ENCODE data around the gene CHID1. TPM values are rescaled to one million over a fixed set of nuclear protein-coding genes. Genes with fewer than 3 reads are reported as not detected.

Gene CHID1
- total RNA-seq, 1 experiment from 2014 or later, result 85.6 TPM

- Histone ChIP-seq H3K27me3 (ENCODE audit: insufficient read depth, low read depth) (no peaks in the 10 kb centered on the region), H3K4me2 (no peak overlapping the region), H3K9me2 (ENCODE audit: insufficient read depth) (no peaks in the 10 kb centered on the region), H3K4me1 (replicated peaks; ENCODE audit: insufficient read depth) (peaks cover 2% of the 10 kb centered on the region; the same call in 1 of the 2 replicates), H3K9me3 (ENCODE audit: insufficient read depth, low read depth) (no peaks in the 10 kb centered on the region), H3F3A (ENCODE audit: insufficient read depth, low read depth) (no peaks in the 10 kb centered on the region), H4K20me1 (ENCODE audit: insufficient read depth) (no peaks in the 10 kb centered on the region), H2AFZ (no peak overlapping the region), H3K36me3 (ENCODE audit: low read depth) (no peaks in the 10 kb centered on the region), H3K4me3 (no peak overlapping the region), H3K27ac (no peak overlapping the region), H3K79me2 (ENCODE audit: low read depth) (peaks cover 12% of the 10 kb centered on the region)
- intact Hi-C loops (cut with micrococcal nuclease; ENCODE audit: unreplicated experiment), result no loop called here
- DNase-seq, result no peak
- TF ChIP-seq CTCF (conservative IDR thresholded peaks at IDR 0.05), result no peak
- TF ChIP-seq EZH2 (IDR thresholded peaks at IDR 0.05; ENCODE audit: low read depth), result no peak
- ChIA-PET POLR2A (ENCODE audit: unreplicated experiment) (no interaction called here), CTCF (no interaction called here)
- no TSS peak for BruUV-seq (replicated peaks)
Observed at GRCh38 chr11:904380-904779, 6.2 kb downstream of the CHID1 start.

GRCh38 chr11:901452-902061 lies 9.1 kb downstream of the CHID1 start:
- intact Hi-C loops (cut with micrococcal nuclease; ENCODE audit: unreplicated experiment), result no loop called here
- Histone ChIP-seq H3K9me2 (ENCODE audit: insufficient read depth) (no peaks in the 10 kb centered on the region), H3K4me1 (replicated peaks; ENCODE audit: insufficient read depth) (no peaks in the 10 kb centered on the region), H4K20me1 (ENCODE audit: insufficient read depth) (no peaks in the 10 kb centered on the region), H3K4me2 (no peak overlapping the region), H3F3A (ENCODE audit: insufficient read depth, low read depth) (no peaks in the 10 kb centered on the region), H3K36me3 (ENCODE audit: low read depth) (no peaks in the 10 kb centered on the region), H3K9me3 (ENCODE audit: insufficient read depth, low read depth) (no peaks in the 10 kb centered on the region), H2AFZ (no peak overlapping the region), H3K27ac (no peak overlapping the region), H3K79me2 (ENCODE audit: low read depth) (no peaks in the 10 kb centered on the region), H3K27me3 (ENCODE audit: insufficient read depth, low read depth) (no peaks in the 10 kb centered on the region), H3K4me3 (no peak overlapping the region)
- ChIA-PET CTCF (no interaction called here), POLR2A (ENCODE audit: unreplicated experiment) (no interaction called here)
- no TSS peak for BruUV-seq (replicated peaks)
- TF ChIP-seq EZH2 (IDR thresholded peaks at IDR 0.05; ENCODE audit: low read depth), result no peak
- no peak for TF ChIP-seq CTCF (conservative IDR thresholded peaks at IDR 0.05)
- no peak for DNase-seq

GRCh38 chr11:900545-900944 lies 10.1 kb downstream of the CHID1 start:
- no peak overlapping the region for H2AFZ ChIP-seq
- H3K4me3 ChIP-seq, result no peak overlapping the region
- no peaks in the 10 kb centered on the region for H3K79me2 ChIP-seq (ENCODE audit: low read depth)
- H3K9me3 ChIP-seq (ENCODE audit: insufficient read depth, low read depth), result no peaks in the 10 kb centered on the region
- no peaks in the 10 kb centered on the region for H4K20me1 ChIP-seq (ENCODE audit: insufficient read depth)
- H3K27me3 ChIP-seq (ENCODE audit: insufficient read depth, low read depth), result no peaks in the 10 kb centered on the region
- no TSS peak for BruUV-seq (replicated peaks)
- no peak for DNase-seq
- no peak overlapping the region for H3K27ac ChIP-seq
- no peaks in the 10 kb centered on the region for H3K4me1 ChIP-seq (replicated peaks; ENCODE audit: insufficient read depth)
- POLR2A ChIA-PET (ENCODE audit: unreplicated experiment), result interaction anchor here (0.7 kb wide), 1 partner anchor 44 kb away, joined by 4 read pairs; no protein-coding TSS in a partner anchor
- H3K4me2 ChIP-seq, result no peak overlapping the region
- no peaks in the 10 kb centered on the region for H3F3A ChIP-seq (ENCODE audit: insufficient read depth, low read depth)
- CTCF ChIA-PET, result no interaction called here
- no peaks in the 10 kb centered on the region for H3K9me2 ChIP-seq (ENCODE audit: insufficient read depth)
- no peak for TF ChIP-seq CTCF (conservative IDR thresholded peaks at IDR 0.05)
- no peak for TF ChIP-seq EZH2 (IDR thresholded peaks at IDR 0.05; ENCODE audit: low read depth)
- intact Hi-C loops (cut with micrococcal nuclease; ENCODE audit: unreplicated experiment), result no loop called here
- no peaks in the 10 kb centered on the region for H3K36me3 ChIP-seq (ENCODE audit: low read depth)

Data from PC-9 (cell line).